Measurements from ENCODE around the gene KCNH6. TPM values are rescaled to one million over a fixed set of nuclear protein-coding genes. Genes with fewer than 3 reads are reported as not detected.

KCNH6 gene
- polyA plus RNA-seq, 1 of the 3 experiments (the other 2 are of a cell fraction), result 0.15 TPM

- POLR2A ChIA-PET, result interaction anchor here (1.0 to 1.4 kb wide), 3 partner anchors 11 to 97 kb away, joined by 3 to 4 read pairs (median 3); no protein-coding TSS in a partner anchor
- peak; percentile 76 for DNase-seq
Measured at GRCh38 chr17:63537991-63538692, 15.0 kb downstream of the KCNH6 start.

GRCh38 chr17:63538693-63539595 is 15.8 kb downstream of the KCNH6 start:
- no peak for TF ChIP-seq RXRA (IDR thresholded peaks at IDR 0.05; ENCODE audit: borderline replicate concordance, low read depth)
- TF ChIP-seq FOXJ3 (CRISPR knock-in tag; IDR thresholded peaks at IDR 0.05), result no peak
- no peak for TF ChIP-seq POLR2AphosphoS5 (IDR thresholded peaks at IDR 0.05; ENCODE audit: low read depth, low read length)
- no peak for TF ChIP-seq MAX (IDR thresholded peaks at IDR 0.05; ENCODE audit: low read depth)
- TF ChIP-seq PBX3 (IDR thresholded peaks at IDR 0.05), result no peak
- no peak for TF ChIP-seq SMC3 (IDR thresholded peaks at IDR 0.05; ENCODE audit: low read depth, low read length)
- no peak for TF ChIP-seq FOXM1 (IDR thresholded peaks at IDR 0.05; ENCODE audit: low read depth)
- no peak overlapping the region for H3K9ac ChIP-seq
- H3K9me2 ChIP-seq, result no peaks in the 10 kb centered on the region
- no peaks in the 10 kb centered on the region for H3K9me3 ChIP-seq
- no peak overlapping the region; the same call in 1 of the 2 replicates for H3K4me2 ChIP-seq
- WGBS (ENCODE audit: low lambda C conversion rate), result 69% methylated on average over 9 of the region's 9 CpGs
- no peak overlapping the region for H3K4me3 ChIP-seq (ENCODE audit: low read depth in 2 of 2, low read length in 1 of 2)
- POLR2A ChIA-PET, result interaction anchor here (1.0 kb wide), 1 partner anchor 95 kb away, joined by 3 read pairs; no protein-coding TSS in a partner anchor
- peaks cover 17% of the 10 kb centered on the region; the same call in 1 of the 2 replicates for H3K27me3 ChIP-seq (ENCODE audit: insufficient read depth)
- no peak overlapping the region for H2AFZ ChIP-seq (ENCODE audit: low read depth)
- DNase-seq, result peak; percentile 15
- no peaks in the 10 kb centered on the region for H4K20me1 ChIP-seq (ENCODE audit: insufficient read depth)
- H3K4me1 ChIP-seq (ENCODE audit: control insufficient read depth in 1 of 2, insufficient read depth in 2 of 2, low read depth in 1 of 2, low read length in 1 of 2), result peaks cover 0 to 19% of the 10 kb centered on the region in 2 experiments; a peak in 1 of 4 replicates
- H3K27ac ChIP-seq (ENCODE audit: low read depth in 2 of 2, low read length in 1 of 2), result no peak overlapping the region
- CTCF ChIA-PET, result interaction anchor here (1.2 to 1.4 kb wide), 3 partner anchors 12 to 104 kb away, joined by 3 to 4 read pairs (median 3); no protein-coding TSS in a partner anchor
- H3F3A ChIP-seq (replicated peaks; ENCODE audit: insufficient read depth), result no peaks in the 10 kb centered on the region
- no peaks in the 10 kb centered on the region for H3K79me2 ChIP-seq (ENCODE audit: insufficient read depth)
- H3K36me3 ChIP-seq (replicated peaks in 1 of 2; ENCODE audit: control insufficient read depth in 1 of 2, insufficient read depth in 2 of 2, low read length in 1 of 2), result no peaks in the 10 kb centered on the region

More at GRCh38 chr17:63537991-63538692, 15.0 kb downstream of the KCNH6 start:
- Histone ChIP-seq H4K20me1 (ENCODE audit: insufficient read depth) (no peaks in the 10 kb centered on the region), H3F3A (replicated peaks; ENCODE audit: insufficient read depth) (no peaks in the 10 kb centered on the region), H3K36me3 (replicated peaks in 1 of 2; ENCODE audit: control insufficient read depth in 1 of 2, insufficient read depth in 2 of 2, low read length in 1 of 2) (no peaks in the 10 kb centered on the region), H3K79me2 (ENCODE audit: insufficient read depth) (no peaks in the 10 kb centered on the region), H3K9ac (no peak overlapping the region), H3K9me2 (no peaks in the 10 kb centered on the region), H2AFZ (ENCODE audit: low read depth) (no peak overlapping the region), H3K27ac (ENCODE audit: low read depth in 2 of 2, low read length in 1 of 2) (no peak overlapping the region), H3K4me2 (peak overlapping the region; percentile 43; the same call in 1 of the 2 replicates), H3K4me1 (ENCODE audit: control insufficient read depth in 1 of 2, insufficient read depth in 2 of 2, low read depth in 1 of 2, low read length in 1 of 2) (peaks cover 0 to 13% of the 10 kb centered on the region in 2 experiments; a peak in 1 of 4 replicates), H3K4me3 (ENCODE audit: low read depth in 2 of 2, low read length in 1 of 2) (no peak overlapping the region; a peak in 1 of 4 replicates), H3K27me3 (ENCODE audit: insufficient read depth) (peaks cover 17% of the 10 kb centered on the region; the same call in 1 of the 2 replicates), H3K9me3 (no peaks in the 10 kb centered on the region)
- CTCF ChIA-PET, result interaction anchor here (0.6 to 1.6 kb wide), 5 partner anchors 11 to 112 kb away, joined by 3 to 7 read pairs (median 4); no protein-coding TSS in a partner anchor
- no peak for TF ChIP-seq ELF1 (IDR thresholded peaks at IDR 0.05)
- no peak for TF ChIP-seq RFX5 (IDR thresholded peaks at IDR 0.05; ENCODE audit: low read length)
- no peak for TF ChIP-seq RAD21 (IDR thresholded peaks at IDR 0.05; ENCODE audit: low read length)
- no peak for TF ChIP-seq RCOR1 (IDR thresholded peaks at IDR 0.05; ENCODE audit: low read length)
- TF ChIP-seq POLR2AphosphoS5 (IDR thresholded peaks at IDR 0.05; ENCODE audit: low read depth, low read length), result no peak
- WGBS (ENCODE audit: low lambda C conversion rate), result 41% methylated on average over 37 of the region's 62 CpGs

Measured in SK-N-SH (cell line).